Measurements from ENCODE around the gene MOSMO. TPM values are rescaled to one million over a fixed set of nuclear protein-coding genes. Genes with fewer than 3 reads are reported as not detected.

Gene MOSMO
- total and polyA plus RNA-seq, 10 of the 15 experiments (the other 5 are each of a cell fraction or from before 2014, with no cell fraction given): 1.7 to 26.7 (median 12.2) TPM

DNA sequence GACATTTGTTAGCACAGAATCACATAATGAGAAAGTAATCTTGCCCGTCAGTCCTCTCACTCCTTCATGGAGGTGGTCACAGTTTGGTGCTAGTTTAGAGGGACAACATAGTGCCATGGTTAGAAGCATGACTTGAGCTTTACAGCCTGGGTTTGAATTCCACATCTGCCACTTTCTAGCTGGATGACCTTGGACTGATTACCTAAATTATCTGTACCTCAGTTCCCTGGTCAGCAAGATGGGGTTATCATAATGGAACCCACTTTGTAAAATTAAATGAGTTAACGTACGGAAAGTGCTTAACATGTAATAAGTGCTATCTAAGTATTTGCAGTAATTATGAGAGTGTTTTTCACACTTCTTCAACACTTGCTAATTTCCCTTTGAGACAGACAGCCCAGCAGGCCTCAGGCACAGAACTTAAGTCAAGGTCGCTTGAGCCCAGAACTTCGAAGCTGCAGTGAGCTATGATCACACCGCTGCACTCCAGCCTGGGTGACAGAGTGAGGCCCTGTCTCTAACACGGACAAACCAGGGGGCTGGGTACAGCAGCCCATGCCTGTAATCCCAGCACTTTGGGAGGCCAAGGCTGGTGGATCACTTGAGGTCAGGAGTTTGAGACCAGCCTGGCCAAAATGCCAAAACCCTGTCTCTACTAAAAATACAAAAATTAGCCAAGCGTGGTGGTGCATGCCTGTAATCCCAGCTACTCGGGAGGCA, 91.5 kb downstream of the MOSMO start (continued):
- TF ChIP-seq SREBF2 (IDR thresholded peaks at IDR 0.05; ENCODE audit: low read length) (no peak), IRF4 (IDR thresholded peaks at IDR 0.05; ENCODE audit: low read depth, low read length) (no peak), RELA (IDR thresholded peaks at IDR 0.05; ENCODE audit: borderline replicate concordance, partially characterized antibody) (no peak), BACH1 (IDR thresholded peaks at IDR 0.05; ENCODE audit: borderline replicate concordance) (no peak)

DNA sequence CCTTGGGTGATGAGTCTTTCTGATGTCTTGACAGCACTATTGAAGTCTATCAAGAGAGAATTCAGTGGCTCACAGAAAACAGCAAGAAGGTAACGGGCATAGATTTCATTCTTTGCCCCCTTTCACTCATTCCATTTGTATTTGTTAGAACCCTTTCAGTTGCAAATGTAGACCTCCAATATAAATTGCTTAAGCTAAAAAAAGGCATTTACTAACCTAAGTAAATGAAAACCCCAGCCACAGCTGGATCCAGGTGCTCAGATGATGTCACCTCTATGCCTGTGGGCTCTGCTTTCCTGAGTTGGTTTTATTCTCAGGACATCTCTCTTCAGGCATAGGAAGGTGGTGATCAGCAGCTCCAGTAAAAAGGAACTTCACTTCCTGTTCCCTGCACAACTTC, 95.5 kb downstream of the MOSMO start:
- TF ChIP-seq ASH2L (IDR thresholded peaks at IDR 0.05; ENCODE audit: borderline replicate concordance, low read depth) (no peak), SRF (IDR thresholded peaks at IDR 0.05; ENCODE audit: low read depth in 2 of 2, low read length in 2 of 2) (no peak), NR2F1 (conservative IDR thresholded peaks at IDR 0.05) (no peak), HDGF (IDR thresholded peaks at IDR 0.05) (no peak), RBBP5 (conservative IDR thresholded peaks at IDR 0.05) (no peak), TCF12 (IDR thresholded peaks at IDR 0.05; ENCODE audit: low read depth, low read length) (no peak), CBX5 (IDR thresholded peaks at IDR 0.05; ENCODE audit: low read depth) (no peak), PAX5 (IDR thresholded peaks at IDR 0.05; ENCODE audit: borderline replicate concordance, low read depth, low read length) (no peak), SIN3A (IDR thresholded peaks at IDR 0.05; ENCODE audit: low read depth, low read length) (no peak), ZNF207 (IDR thresholded peaks at IDR 0.05; ENCODE audit: borderline replicate concordance) (no peak), BHLHE40 (IDR thresholded peaks at IDR 0.05; ENCODE audit: borderline replicate concordance in 1 of 2, low read depth in 2 of 2, low read length in 1 of 2) (no peak)
- TF ChIP-seq, protein P1, sequence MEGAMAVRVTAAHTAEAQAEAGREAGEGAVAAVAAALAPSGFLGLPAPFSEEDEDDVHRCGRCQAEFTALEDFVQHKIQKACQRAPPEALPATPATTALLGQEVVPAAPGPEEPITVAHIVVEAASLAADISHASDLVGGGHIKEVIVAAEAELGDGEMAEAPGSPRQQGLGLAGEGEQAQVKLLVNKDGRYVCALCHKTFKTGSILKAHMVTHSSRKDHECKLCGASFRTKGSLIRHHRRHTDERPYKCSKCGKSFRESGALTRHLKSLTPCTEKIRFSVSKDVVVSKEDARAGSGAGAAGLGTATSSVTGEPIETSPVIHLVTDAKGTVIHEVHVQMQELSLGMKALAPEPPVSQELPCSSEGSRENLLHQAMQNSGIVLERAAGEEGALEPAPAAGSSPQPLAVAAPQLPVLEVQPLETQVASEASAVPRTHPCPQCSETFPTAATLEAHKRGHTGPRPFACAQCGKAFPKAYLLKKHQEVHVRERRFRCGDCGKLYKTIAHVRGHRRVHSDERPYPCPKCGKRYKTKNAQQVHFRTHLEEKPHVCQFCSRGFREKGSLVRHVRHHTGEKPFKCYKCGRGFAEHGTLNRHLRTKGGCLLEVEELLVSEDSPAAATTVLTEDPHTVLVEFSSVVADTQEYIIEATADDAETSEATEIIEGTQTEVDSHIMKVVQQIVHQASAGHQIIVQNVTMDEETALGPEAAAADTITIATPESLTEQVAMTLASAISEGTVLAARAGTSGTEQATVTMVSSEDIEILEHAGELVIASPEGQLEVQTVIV (IDR thresholded peaks at IDR 0.05; ENCODE audit: borderline replicate concordance, partially characterized antibody): no peak
- no peak for ATAC-seq
- no TSS peak for BruUV-seq (replicated peaks)
- Histone ChIP-seq H2AFZ (ENCODE audit: control insufficient read depth, low read depth, low read length) (no peak overlapping the region; the same call in 1 of the 2 replicates), H3K36me3 (ENCODE audit: control insufficient read depth in 2 of 2, insufficient read depth in 2 of 2, low read length in 1 of 2) (no peaks in the 10 kb centered on the region), H3K27ac (ENCODE audit: control insufficient read depth, insufficient read depth) (no peak overlapping the region), H3K4me1 (ENCODE audit: control insufficient read depth, insufficient read depth, low read length) (no peaks in the 10 kb centered on the region), H3K9ac (ENCODE audit: control insufficient read depth, insufficient read depth, low read length) (no peak overlapping the region), H3K4me3 (no peak overlapping the region), H4K20me1 (ENCODE audit: control insufficient read depth, insufficient read depth) (no peaks in the 10 kb centered on the region), H3K4me2 (ENCODE audit: control insufficient read depth, insufficient read depth) (no peak overlapping the region), H3K9me3 (replicated peaks; ENCODE audit: control insufficient read depth, insufficient read depth, low read length) (no peaks in the 10 kb centered on the region), H3K27me3 (replicated peaks in 1 of 2; ENCODE audit: control insufficient read depth in 2 of 2, insufficient read depth in 2 of 2, low read length in 1 of 2) (peaks cover 0 to 2% of the 10 kb centered on the region in 2 experiments; a peak in 2 of 4 replicates), H3K79me2 (ENCODE audit: control insufficient read depth, insufficient read depth, low read length) (no peaks in the 10 kb centered on the region)
- ChIA-PET SMC1A (ENCODE audit: uncharacterized antibody, unreplicated experiment) (interaction anchor here (0.9 to 7.0 kb wide), 3 partner anchors 26 to 101 kb away, joined by 3 to 39 read pairs (median 12); no protein-coding TSS in a partner anchor), RAD21 (ENCODE audit: unreplicated experiment) (interaction anchor here (1.6 kb wide), 1 partner anchor 114 kb away, joined by 3 read pairs; no protein-coding TSS in a partner anchor), POLR2A (no interaction called here), CTCF (interaction anchor here (1.1 kb wide), 1 partner anchor 102 kb away, joined by 3 read pairs; no protein-coding TSS in a partner anchor)
- in situ Hi-C loops (cut with MboI) (loop anchor here (5.0 kb wide), 1 partner anchor 84 kb away; no protein-coding TSS in a partner anchor), intact Hi-C loops (cut with micrococcal nuclease; ENCODE audit: unreplicated experiment) (no loop called here)
- no peak for DNase-seq (ENCODE audit: low read depth, low spot score)
- FAIRE-seq: no peak
- WGBS (ENCODE audit: insufficient coverage, insufficient replicate concordance, low lambda C conversion rate, missing lambda C conversion rate): 27% methylated on average over 1 of the region's 1 CpG
